HS-5 (cell line): ENCODE measurements around the gene ARHGEF6.
"Not testable (repeated sequence)": the region's sequence is repeated elsewhere in the genome, so short reads cannot be mapped to it uniquely, and the experiment has no call there.

Experiments used
- DNase-seq: peaks from one replicate; pipeline ENCODE4 v3.0.0-alpha.2; 2012; ENCODE audit warnings: low read depth

Gene ARHGEF6

GRCh38 chrX:136781180-136781797 is 557 bp upstream of the ARHGEF6 start:
- no peak for DNase-seq

- DNase-seq = no peak
Observed at GRCh38 chrX:136780241-136780640, 491 bp downstream of the ARHGEF6 start.

GRCh38 chrX:136779346-136779781 is 1.4 kb downstream of the ARHGEF6 start:
- no peak for DNase-seq

GRCh38 chrX:136778916-136779315 is 1.8 kb downstream of the ARHGEF6 start:
- no peak for DNase-seq

- no peak for DNase-seq
Observed at GRCh38 chrX:136778020-136778419, 2.7 kb downstream of the ARHGEF6 start.

GRCh38 chrX:136773648-136774047 is 7.1 kb downstream of the ARHGEF6 start:
- no peak for DNase-seq

- DNase-seq = not testable (repeated sequence)
Observed at GRCh38 chrX:136771869-136772268, 8.9 kb downstream of the ARHGEF6 start.

GRCh38 chrX:136768469-136769084 is 12.2 kb downstream of the ARHGEF6 start:
- peak; percentile 67 for DNase-seq

GRCh38 chrX:136767104-136767941 is 13.4 kb downstream of the ARHGEF6 start:
- DNase-seq = no peak

GRCh38 chrX:136766785-136767103 is 14.0 kb downstream of the ARHGEF6 start:
- no peak for DNase-seq

- DNase-seq = no peak
Observed at GRCh38 chrX:136765821-136766356, 14.8 kb downstream of the ARHGEF6 start.

GRCh38 chrX:136764206-136764605 is 16.5 kb downstream of the ARHGEF6 start:
- no peak for DNase-seq

- no peak for DNase-seq
Observed at GRCh38 chrX:136762820-136763452, 17.8 kb downstream of the ARHGEF6 start.

- no peak for DNase-seq
Observed at GRCh38 chrX:136761421-136761820, 19.3 kb downstream of the ARHGEF6 start.

- DNase-seq = no peak
Observed at GRCh38 chrX:136759968-136760367, 20.8 kb downstream of the ARHGEF6 start.

- no peak for DNase-seq
Observed at GRCh38 chrX:136755411-136755810, 25.3 kb downstream of the ARHGEF6 start.

GRCh38 chrX:136754651-136755050 is 26.1 kb downstream of the ARHGEF6 start:
- DNase-seq = no peak

GRCh38 chrX:136752796-136753195 is 27.9 kb downstream of the ARHGEF6 start:
- no peak for DNase-seq

GRCh38 chrX:136752346-136752745 is 28.4 kb downstream of the ARHGEF6 start:
- no peak for DNase-seq

- no peak for DNase-seq
Observed at GRCh38 chrX:136750364-136750763, 30.4 kb downstream of the ARHGEF6 start.

- DNase-seq = no peak
Observed at GRCh38 chrX:136747003-136747986, 33.4 kb downstream of the ARHGEF6 start.
